Nephron progenitor cell (in vitro differentiated cells): ENCODE data around the gene LARGE2.

Experiments used
- DNase-seq: peaks from one replicate; pipeline ENCODE4 v3.0.0; 2021
- H3K27ac Mint-ChIP-seq: 2 replicates; pipeline ENCODE4 v1.8.0; 2021; ENCODE audit warnings: mild to moderate bottlenecking, moderate library complexity, mixed read lengths
- H3K27me3 Mint-ChIP-seq: 2 replicates; pipeline ENCODE4 v1.8.0; 2021; ENCODE audit warnings: mild to moderate bottlenecking, low read depth, mixed read lengths; ENCODE audit not compliant: poor library complexity
- H3K36me3 Mint-ChIP-seq: 2 replicates; pipeline ENCODE4 v1.8.0; 2021; ENCODE audit warnings: low read depth, mixed read lengths
- H3K4me1 Mint-ChIP-seq: 2 replicates; pipeline ENCODE4 v1.8.0; 2021; ENCODE audit warnings: mixed read lengths
- H3K4me3 Mint-ChIP-seq: 2 replicates; pipeline ENCODE4 v1.8.0; 2021; ENCODE audit warnings: mild to moderate bottlenecking, moderate library complexity, mixed read lengths
- H3K9me3 Mint-ChIP-seq: 2 replicates; pipeline ENCODE4 v1.8.0; 2021; ENCODE audit warnings: mild to moderate bottlenecking, moderate library complexity, mixed read lengths
- CTCF ChIP-seq: fragments of 200-600 bp; sonication (generic); IDR thresholded peaks from 2 replicates; pipeline ENCODE4 v1.5.0; 2021; ENCODE audit warnings: antibody characterized with exemption

Gene LARGE2

GRCh38 chr11:45949992-45950407 lies 27.5 kb downstream of the LARGE2 start:
- Mint-ChIP-seq H3K36me3 (peaks cover 64% of the 10 kb centered on the region), H3K4me1 (no peaks in the 10 kb centered on the region), H3K4me3 (no peak overlapping the region), H3K27me3 (no peaks in the 10 kb centered on the region), H3K9me3 (no peaks in the 10 kb centered on the region), H3K27ac (no peak overlapping the region)
- no peak for TF ChIP-seq CTCF
- DNase-seq = no peak

- H3K27me3 Mint-ChIP-seq = no peaks in the 10 kb centered on the region
- H3K4me1 Mint-ChIP-seq = no peaks in the 10 kb centered on the region
- no peak overlapping the region for H3K4me3 Mint-ChIP-seq
- H3K27ac Mint-ChIP-seq = no peak overlapping the region
- no peak for DNase-seq
- TF ChIP-seq CTCF = no peak
- peaks cover 70% of the 10 kb centered on the region for H3K36me3 Mint-ChIP-seq
- peaks cover 4% of the 10 kb centered on the region for H3K9me3 Mint-ChIP-seq
Observed at GRCh38 chr11:45959851-45960250, 37.4 kb downstream of the LARGE2 start.

GRCh38 chr11:45960387-45961095 lies 38.1 kb downstream of the LARGE2 start:
- Mint-ChIP-seq H3K27me3 (no peaks in the 10 kb centered on the region), H3K9me3 (peaks cover 4% of the 10 kb centered on the region), H3K36me3 (peaks cover 63% of the 10 kb centered on the region), H3K27ac (no peak overlapping the region), H3K4me3 (no peak overlapping the region), H3K4me1 (no peaks in the 10 kb centered on the region)
- no peak for DNase-seq
- no peak for TF ChIP-seq CTCF

- H3K27me3 Mint-ChIP-seq = no peaks in the 10 kb centered on the region
- DNase-seq = no peak
- H3K36me3 Mint-ChIP-seq = peaks cover 53% of the 10 kb centered on the region
- no peak for TF ChIP-seq CTCF
- no peak overlapping the region for H3K4me3 Mint-ChIP-seq
- no peak overlapping the region for H3K27ac Mint-ChIP-seq
- peaks cover 4% of the 10 kb centered on the region for H3K9me3 Mint-ChIP-seq
- no peaks in the 10 kb centered on the region for H3K4me1 Mint-ChIP-seq
Observed at GRCh38 chr11:45961751-45962240, 39.3 kb downstream of the LARGE2 start.

GRCh38 chr11:45964911-45965389 lies 42.5 kb downstream of the LARGE2 start:
- Mint-ChIP-seq H3K36me3 (peaks cover 42% of the 10 kb centered on the region), H3K27ac (no peak overlapping the region), H3K27me3 (no peaks in the 10 kb centered on the region), H3K4me3 (no peak overlapping the region), H3K9me3 (no peaks in the 10 kb centered on the region), H3K4me1 (peaks cover 6% of the 10 kb centered on the region)
- peak; percentile 61 for DNase-seq
- peak; percentile 86 for TF ChIP-seq CTCF

GRCh38 chr11:45967506-45967905 lies 45.0 kb downstream of the LARGE2 start:
- H3K36me3 Mint-ChIP-seq = peaks cover 21% of the 10 kb centered on the region
- H3K27ac Mint-ChIP-seq = no peak overlapping the region
- TF ChIP-seq CTCF = no peak
- H3K4me1 Mint-ChIP-seq = peaks cover 28% of the 10 kb centered on the region
- DNase-seq = no peak
- H3K4me3 Mint-ChIP-seq = no peak overlapping the region
- H3K27me3 Mint-ChIP-seq = no peaks in the 10 kb centered on the region
- no peaks in the 10 kb centered on the region for H3K9me3 Mint-ChIP-seq
